GM19043 (cell line): ENCODE results near the gene MRTFA.

Source experiments
- ATAC-seq: cut with Tn5 transposase; IDR thresholded peaks from one replicate; pipeline ENCODE4 v1.9.1; 2021; ENCODE audit warnings: low read depth; ENCODE audit not compliant: unreplicated experiment

Gene MRTFA

GRCh38 chr22:40376149-40376548 lies 260.4 kb downstream of the MRTFA start:
- ATAC-seq: no peak

GRCh38 chr22:40374567-40374966 lies 262.0 kb downstream of the MRTFA start:
- ATAC-seq: no peak

- no peak for ATAC-seq
Observed at GRCh38 chr22:40368836-40369235, 267.7 kb downstream of the MRTFA start.

- no peak for ATAC-seq
Observed at GRCh38 chr22:40368016-40368415, 268.5 kb downstream of the MRTFA start.

- ATAC-seq: no peak
Observed at GRCh38 chr22:40367342-40367741, 269.2 kb downstream of the MRTFA start.

GRCh38 chr22:40366068-40366467 lies 270.5 kb downstream of the MRTFA start:
- ATAC-seq: no peak

- no peak for ATAC-seq
Observed at GRCh38 chr22:40364431-40364830, 272.1 kb downstream of the MRTFA start.

- no peak for ATAC-seq
Observed at GRCh38 chr22:40363059-40363458, 273.5 kb downstream of the MRTFA start.

GRCh38 chr22:40361100-40361499 lies 275.4 kb downstream of the MRTFA start:
- ATAC-seq: no peak
